Stimulated activated naive CD8-positive, alpha-beta T cell treated with anti-CD3 and anti-CD28 coated beads, Interleukin-15, amount 100 ng/mL, for 72 hours (primary cell): ENCODE data around the gene CCDC61.

Source experiments
- ATAC-seq: fragments of 150-1000 bp; cut with Tn5 transposase; 2 replicates; pipeline ENCODE4 v1.10.0; 2021; ENCODE audit warnings: mild to moderate bottlenecking, moderate library complexity
- DNase-seq, 2 donors: peaks; one replicate each; pipeline ENCODE4 v3.0.0; 2021 to 2022
- H3K27ac Mint-ChIP-seq, 2 donors: one replicate each; pipeline ENCODE4 v1.8.0; 2022; ENCODE audit warnings: mild to moderate bottlenecking in 2 of 2, mixed read lengths in 2 of 2, moderate library complexity in 2 of 2
- H3K27me3 Mint-ChIP-seq: one replicate; pipeline ENCODE4 v1.8.0; 2022; ENCODE audit warnings: mixed read lengths
- H3K4me1 Mint-ChIP-seq: one replicate; pipeline ENCODE4 v1.8.0; 2022; ENCODE audit warnings: mild to moderate bottlenecking, mixed read lengths
- H3K4me3 Mint-ChIP-seq, 2 donors: one replicate each; pipeline ENCODE4 v1.8.0; 2022; ENCODE audit warnings: mild to moderate bottlenecking in 2 of 2, mixed read lengths in 2 of 2, moderate library complexity in 1 of 2
- H3K9me3 Mint-ChIP-seq, 2 donors: one replicate each; pipeline ENCODE4 v1.8.0; 2022; ENCODE audit warnings: mixed read lengths in 2 of 2

Gene CCDC61

GRCh38 chr19:45994998-45995714 is at the start of gene CCDC61:
Gene CCDC61 (plus strand): TSS chr19:45995467. CDS start chr19:46003019, 7,552 bp downstream.
- peak; percentile 97 for ATAC-seq
- peaks cover 6% of the 10 kb centered on the region for H3K27me3 Mint-ChIP-seq
- no peak within 1 kb of the TSS for H3K4me3 Mint-ChIP-seq
- H3K9me3 Mint-ChIP-seq, result no peaks in the 10 kb centered on the region
- H3K27ac Mint-ChIP-seq, result no peak within 1 kb of the TSS
- DNase-seq, result peak; percentile 98
- peaks cover 39% of the 10 kb centered on the region for H3K4me1 Mint-ChIP-seq

- Mint-ChIP-seq H3K27ac (no peak overlapping the region), H3K27me3 (peaks cover 30% of the 10 kb centered on the region), H3K4me1 (peaks cover 6% of the 10 kb centered on the region), H3K4me3 (no peak overlapping the region), H3K9me3 (no peaks in the 10 kb centered on the region)
- ATAC-seq (no peak), DNase-seq (no peak)
Measured at GRCh38 chr19:45947926-45948325, 47.3 kb upstream of the CCDC61 start.

- Mint-ChIP-seq H3K27me3 (peaks cover 31% of the 10 kb centered on the region), H3K27ac (no peak overlapping the region), H3K4me1 (peaks cover 11% of the 10 kb centered on the region), H3K9me3 (peaks cover 5 to 6% of the 10 kb centered on the region in 2 donors), H3K4me3 (peak overlapping the region; percentile 83 to 94)
- DNase-seq (no peak), ATAC-seq (peak; percentile 6)
Measured at GRCh38 chr19:45952341-45952685, 43.0 kb upstream of the CCDC61 start.

GRCh38 chr19:45952686-45953505 is 42.4 kb upstream of the CCDC61 start:
- peak overlapping the region; percentile 83 to 94 for H3K4me3 Mint-ChIP-seq
- H3K9me3 Mint-ChIP-seq, result peaks cover 5 to 6% of the 10 kb centered on the region in 2 donors
- ATAC-seq (peak; percentile 80), DNase-seq (peak; percentile 52 to 66)
- H3K4me1 Mint-ChIP-seq, result peaks cover 11% of the 10 kb centered on the region
- H3K27me3 Mint-ChIP-seq, result peaks cover 30% of the 10 kb centered on the region
- H3K27ac Mint-ChIP-seq, result peak overlapping the region in 1 of 2 donors; percentile 79

GRCh38 chr19:45953676-45954075 is 41.6 kb upstream of the CCDC61 start:
- H3K4me1 Mint-ChIP-seq, result peaks cover 11% of the 10 kb centered on the region
- no peak overlapping the region for H3K27ac Mint-ChIP-seq
- ATAC-seq (no peak), DNase-seq (no peak)
- H3K4me3 Mint-ChIP-seq, result peak overlapping the region in 1 of 2 donors; percentile 83
- H3K27me3 Mint-ChIP-seq, result peaks cover 36% of the 10 kb centered on the region
- H3K9me3 Mint-ChIP-seq, result peaks cover 5 to 6% of the 10 kb centered on the region in 2 donors

- Mint-ChIP-seq H3K4me3 (no peak overlapping the region), H3K27me3 (peaks cover 36% of the 10 kb centered on the region), H3K4me1 (peaks cover 11% of the 10 kb centered on the region), H3K9me3 (peaks cover 5 to 6% of the 10 kb centered on the region in 2 donors), H3K27ac (no peak overlapping the region)
- no peak for DNase-seq
- ATAC-seq, result no peak
Measured at GRCh38 chr19:45954156-45954555, 41.1 kb upstream of the CCDC61 start.

- Mint-ChIP-seq H3K4me3 (no peak overlapping the region), H3K9me3 (peaks cover 5 to 6% of the 10 kb centered on the region in 2 donors), H3K27ac (no peak overlapping the region), H3K4me1 (peaks cover 11% of the 10 kb centered on the region), H3K27me3 (peaks cover 46% of the 10 kb centered on the region)
- DNase-seq (no peak), ATAC-seq (no peak)
Measured at GRCh38 chr19:45955905-45956608, 39.2 kb upstream of the CCDC61 start.

- Mint-ChIP-seq H3K27ac (no peak overlapping the region), H3K4me3 (no peak overlapping the region), H3K27me3 (peaks cover 62% of the 10 kb centered on the region), H3K4me1 (peaks cover 1% of the 10 kb centered on the region), H3K9me3 (peaks cover 1 to 3% of the 10 kb centered on the region in 2 donors)
- no peak for ATAC-seq
- DNase-seq, result no peak
Measured at GRCh38 chr19:45958320-45958719, 36.9 kb upstream of the CCDC61 start.

GRCh38 chr19:45958769-45959516 is 36.3 kb upstream of the CCDC61 start:
- H3K4me1 Mint-ChIP-seq, result no peaks in the 10 kb centered on the region
- H3K4me3 Mint-ChIP-seq, result no peak overlapping the region
- ATAC-seq (no peak), DNase-seq (no peak)
- no peaks in the 10 kb centered on the region for H3K9me3 Mint-ChIP-seq
- H3K27ac Mint-ChIP-seq, result no peak overlapping the region
- peaks cover 67% of the 10 kb centered on the region for H3K27me3 Mint-ChIP-seq

- H3K4me1 Mint-ChIP-seq, result no peaks in the 10 kb centered on the region
- no peak for DNase-seq
- peaks cover 62% of the 10 kb centered on the region for H3K27me3 Mint-ChIP-seq
- ATAC-seq, result no peak
- H3K9me3 Mint-ChIP-seq, result no peaks in the 10 kb centered on the region
- no peak overlapping the region for H3K27ac Mint-ChIP-seq
- no peak overlapping the region for H3K4me3 Mint-ChIP-seq
Measured at GRCh38 chr19:45959517-45960025, 35.7 kb upstream of the CCDC61 start.

GRCh38 chr19:45960595-45961235 is 34.6 kb upstream of the CCDC61 start:
- DNase-seq, result no peak
- no peaks in the 10 kb centered on the region for H3K4me1 Mint-ChIP-seq
- peaks cover 62% of the 10 kb centered on the region for H3K27me3 Mint-ChIP-seq
- H3K9me3 Mint-ChIP-seq, result no peaks in the 10 kb centered on the region
- ATAC-seq, result no peak
- H3K4me3 Mint-ChIP-seq, result no peak overlapping the region
- H3K27ac Mint-ChIP-seq, result no peak overlapping the region

GRCh38 chr19:45962021-45962420 is 33.2 kb upstream of the CCDC61 start:
- Mint-ChIP-seq H3K4me3 (no peak overlapping the region), H3K4me1 (no peaks in the 10 kb centered on the region), H3K27ac (no peak overlapping the region), H3K9me3 (no peaks in the 10 kb centered on the region), H3K27me3 (peaks cover 65% of the 10 kb centered on the region)
- DNase-seq (no peak), ATAC-seq (no peak)

GRCh38 chr19:45967246-45967645 is 28.0 kb upstream of the CCDC61 start:
- ATAC-seq (no peak), DNase-seq (no peak)
- Mint-ChIP-seq H3K27ac (no peak overlapping the region), H3K4me1 (peaks cover 14% of the 10 kb centered on the region), H3K9me3 (no peaks in the 10 kb centered on the region), H3K4me3 (no peak overlapping the region), H3K27me3 (peaks cover 76% of the 10 kb centered on the region)

- Mint-ChIP-seq H3K9me3 (no peaks in the 10 kb centered on the region), H3K27ac (no peak overlapping the region), H3K27me3 (peaks cover 76% of the 10 kb centered on the region), H3K4me1 (peaks cover 21% of the 10 kb centered on the region), H3K4me3 (no peak overlapping the region)
- ATAC-seq, result no peak
- DNase-seq, result no peak
Measured at GRCh38 chr19:45968626-45969025, 26.6 kb upstream of the CCDC61 start.
